Suprapubic skin (tissue), 4 donors: ENCODE data around the gene ACSS3.

Experiments used
- CTCF ChIP-seq, 2 donors: fragments of 200-600 bp in 1 of 2; fragments of 450-650 bp in 1 of 2; sonication (generic) in 1 of 2; IDR thresholded peaks; one replicate each; pipeline ENCODE4 v1.5.1; 2016 to 2019; ENCODE audit warnings: antibody characterized with exemption in 2 of 2, mild to moderate bottlenecking in 1 of 2, moderate library complexity in 1 of 2
- POLR2A ChIP-seq, 2 donors: fragments of 450-650 bp; IDR thresholded peaks; one replicate each; pipeline ENCODE4 v1.6.1; 2017; ENCODE audit warnings: antibody characterized with exemption in 2 of 2, mild to moderate bottlenecking in 2 of 2, moderate library complexity in 2 of 2
- POLR2AphosphoS5 ChIP-seq, 3 donors: sonication (generic); formaldehyde crosslinking; IDR thresholded peaks; one replicate each; pipeline ENCODE4 v1.6.1; 2017; ENCODE audit warnings: antibody characterized with exemption in 3 of 3

GRCh38 chr12:81263072-81263471 is 185.2 kb downstream of the ACSS3 start:
- TF ChIP-seq CTCF (IDR thresholded peaks at IDR 0.05) (no peak), POLR2A (IDR thresholded peaks at IDR 0.05) (no peak), POLR2AphosphoS5 (IDR thresholded peaks at IDR 0.05) (no peak)
